BJ (cell line): Measurements from ENCODE around the gene ATP7A. TPM values are rescaled to one million over a fixed set of nuclear protein-coding genes. Genes with fewer than 3 reads are reported as not detected.

Source experiments
- CTCF ChIA-PET: fragments of 350-600 bp; formaldehyde crosslinking; extraction: SDS; loops from one replicate; lab custom pipeline; 2021; ENCODE audit warnings: antibody characterized with exemption, inconsistent platforms; lab: Yijun Ruan, JAX
- POLR2A ChIA-PET: fragments of 300-600 bp; sonication (Branson Sonifier 250); formaldehyde crosslinking; extraction: SDS; loops from one replicate; lab custom pipeline; 2021; ENCODE audit warnings: antibody characterized with exemption; lab: Charles Lee
- DNase-seq: peaks from one replicate; pipeline ENCODE4 v3.0.0-alpha.2; 2011; ENCODE audit warnings: low read depth
- H3K27me3 ChIP-seq: 2 replicates; pipeline ENCODE4 v1.6.0; 2011; ENCODE audit warnings: low read length; ENCODE audit not compliant: control insufficient read depth, insufficient read depth
- H3K36me3 ChIP-seq: 2 replicates; pipeline ENCODE4 v1.5.1; 2011; ENCODE audit warnings: low read length; ENCODE audit not compliant: control insufficient read depth, insufficient read depth
- H3K4me3 ChIP-seq: 2 replicates; pipeline ENCODE4 v1.5.1; 2011; ENCODE audit warnings: low read depth, mild to moderate bottlenecking, control low read depth, low read length
- polyA plus RNA-seq: library from polyadenylated mRNA; depleted of rRNA; stranded (reverse); fragments of >200 nt; gene quantifications from 2 replicates; pipeline ENCODE4 v1.2.3, GENCODE V29; 2011
- TF ChIP-seq, protein P1 (sequence below): IDR thresholded peaks from 2 replicates; pipeline ENCODE4 v1.5.1; 2011; ENCODE audit warnings: low read depth, mild to moderate bottlenecking, control low read depth, inconsistent platforms, low read length, moderate library complexity; ENCODE audit not compliant: insufficient read depth

ATP7A gene
- polyA plus RNA-seq, 1 experiment = 2.4 TPM

DNA sequence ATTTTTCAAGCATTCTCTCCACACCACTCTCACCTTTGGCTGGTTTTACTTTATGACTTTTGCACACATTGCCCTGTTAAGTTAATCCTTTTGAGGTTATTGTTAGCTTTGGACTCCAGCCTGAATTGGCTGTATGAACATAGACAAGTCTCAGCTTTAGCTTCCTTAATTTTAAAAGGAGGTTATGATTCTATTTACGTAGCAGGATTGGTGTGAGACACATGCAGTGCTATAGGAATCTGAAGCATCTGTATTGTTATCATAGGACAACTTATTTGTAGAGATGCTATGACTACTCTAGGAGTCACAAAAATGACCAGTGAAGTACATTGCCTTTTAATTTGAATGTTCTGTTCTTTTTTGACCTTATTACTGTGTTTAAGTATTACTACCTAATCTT is 43.2 kb downstream of the ATP7A start:
- DNase-seq = no peak
- no peaks in the 10 kb centered on the region for H3K36me3 ChIP-seq
- TF ChIP-seq, protein P1, sequence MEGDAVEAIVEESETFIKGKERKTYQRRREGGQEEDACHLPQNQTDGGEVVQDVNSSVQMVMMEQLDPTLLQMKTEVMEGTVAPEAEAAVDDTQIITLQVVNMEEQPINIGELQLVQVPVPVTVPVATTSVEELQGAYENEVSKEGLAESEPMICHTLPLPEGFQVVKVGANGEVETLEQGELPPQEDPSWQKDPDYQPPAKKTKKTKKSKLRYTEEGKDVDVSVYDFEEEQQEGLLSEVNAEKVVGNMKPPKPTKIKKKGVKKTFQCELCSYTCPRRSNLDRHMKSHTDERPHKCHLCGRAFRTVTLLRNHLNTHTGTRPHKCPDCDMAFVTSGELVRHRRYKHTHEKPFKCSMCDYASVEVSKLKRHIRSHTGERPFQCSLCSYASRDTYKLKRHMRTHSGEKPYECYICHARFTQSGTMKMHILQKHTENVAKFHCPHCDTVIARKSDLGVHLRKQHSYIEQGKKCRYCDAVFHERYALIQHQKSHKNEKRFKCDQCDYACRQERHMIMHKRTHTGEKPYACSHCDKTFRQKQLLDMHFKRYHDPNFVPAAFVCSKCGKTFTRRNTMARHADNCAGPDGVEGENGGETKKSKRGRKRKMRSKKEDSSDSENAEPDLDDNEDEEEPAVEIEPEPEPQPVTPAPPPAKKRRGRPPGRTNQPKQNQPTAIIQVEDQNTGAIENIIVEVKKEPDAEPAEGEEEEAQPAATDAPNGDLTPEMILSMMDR = no peak
- ChIA-PET CTCF (no interaction called here), POLR2A (no interaction called here)
- no peak overlapping the region for H3K4me3 ChIP-seq
- H3K27me3 ChIP-seq = no peaks in the 10 kb centered on the region

DNA sequence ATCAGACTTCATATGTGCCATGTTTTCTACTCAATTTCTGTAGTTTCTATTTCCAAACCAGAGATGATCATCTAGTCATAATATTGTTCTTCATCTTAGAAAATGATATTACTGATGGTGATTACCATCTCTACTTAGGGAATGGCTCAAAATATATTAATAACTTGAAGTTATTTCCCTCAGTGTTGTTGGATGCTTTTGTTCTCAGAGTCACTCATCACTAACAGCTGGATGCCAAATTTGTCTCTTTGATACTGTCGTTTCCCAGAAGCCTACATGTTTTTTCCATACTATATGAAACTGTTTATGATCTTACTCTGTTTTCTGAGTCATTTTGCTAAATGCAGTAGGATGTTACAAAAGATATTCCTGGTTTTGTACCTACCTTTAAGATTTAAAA is 50.1 kb downstream of the ATP7A start:
- DNase-seq = no peak
- ChIA-PET POLR2A (no interaction called here), CTCF (no interaction called here)
- Histone ChIP-seq H3K36me3 (no peaks in the 10 kb centered on the region), H3K4me3 (no peak overlapping the region), H3K27me3 (no peaks in the 10 kb centered on the region)
- TF ChIP-seq, protein P1 = no peak

DNA sequence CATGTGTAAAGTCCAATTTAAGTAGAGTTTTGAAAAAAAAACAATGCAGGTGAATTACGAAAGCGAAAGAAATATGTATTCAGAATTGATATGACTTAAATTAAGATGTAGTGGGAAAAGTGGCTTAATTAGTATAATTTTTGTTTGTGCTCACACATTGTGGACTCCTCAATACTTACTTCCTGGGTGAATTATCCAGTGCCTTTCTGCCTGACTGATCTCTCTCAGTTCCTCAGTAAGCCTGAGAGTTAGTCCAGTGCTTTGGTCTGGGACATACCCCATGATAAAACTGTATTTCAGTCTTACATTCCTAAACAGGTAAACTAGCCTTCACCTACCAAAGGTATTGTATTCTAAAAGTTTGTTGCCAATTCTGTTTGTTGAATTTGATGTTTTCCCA is 50.6 kb downstream of the ATP7A start:
- no peak for DNase-seq
- CTCF ChIA-PET = no interaction called here
- no peaks in the 10 kb centered on the region for H3K36me3 ChIP-seq
- no peaks in the 10 kb centered on the region for H3K27me3 ChIP-seq
- TF ChIP-seq, protein P1 = no peak
- no peak overlapping the region for H3K4me3 ChIP-seq
- POLR2A ChIA-PET = no interaction called here

DNA sequence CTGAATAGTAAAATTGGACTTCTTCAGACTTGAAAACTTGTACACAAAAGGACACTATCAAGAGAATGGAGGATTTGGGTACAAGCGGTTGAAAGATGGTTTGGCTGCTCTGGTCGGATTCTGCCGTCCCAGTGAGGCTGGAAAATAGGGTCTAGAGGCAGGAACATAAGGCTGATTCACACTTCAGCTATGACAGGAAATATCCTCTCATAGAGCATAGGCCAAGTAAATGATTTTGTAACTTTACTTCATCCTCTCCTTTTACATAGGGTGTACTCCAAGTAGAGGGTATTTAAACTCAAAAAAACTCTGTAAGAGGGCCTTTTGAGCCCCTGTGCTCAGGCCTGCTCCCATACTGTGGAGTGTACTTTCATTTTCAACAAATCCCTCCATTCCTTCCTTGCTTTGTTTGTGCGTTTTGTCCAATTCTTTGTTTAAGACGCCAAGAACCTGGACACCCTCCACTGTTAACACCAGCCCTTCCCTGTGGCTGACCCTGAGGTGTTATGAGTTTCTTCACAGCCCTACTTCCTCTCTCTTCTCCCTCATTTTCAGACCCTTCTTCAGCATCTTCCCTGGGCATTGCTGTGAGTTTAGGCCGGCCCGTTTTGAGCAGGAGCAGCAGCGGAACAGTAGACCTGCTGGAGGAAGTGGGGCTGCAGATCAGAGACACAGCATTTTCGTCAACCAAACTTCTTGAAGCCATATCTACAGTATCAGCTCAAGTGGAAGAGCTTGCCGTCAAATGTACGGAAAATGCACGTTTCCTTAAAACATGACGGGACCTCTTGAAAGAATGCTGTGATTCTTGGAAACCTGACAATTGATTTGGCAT is 51.8 kb downstream of the ATP7A start:
- no peaks in the 10 kb centered on the region for H3K27me3 ChIP-seq
- no peaks in the 10 kb centered on the region for H3K36me3 ChIP-seq
- ChIA-PET POLR2A (no interaction called here), CTCF (interaction anchor here (0.6 kb wide), 1 partner anchor 58 kb away, joined by 3 read pairs; no protein-coding TSS in a partner anchor)
- no peak for DNase-seq
- no peak overlapping the region for H3K4me3 ChIP-seq
- TF ChIP-seq, protein P1 = no peak

DNA sequence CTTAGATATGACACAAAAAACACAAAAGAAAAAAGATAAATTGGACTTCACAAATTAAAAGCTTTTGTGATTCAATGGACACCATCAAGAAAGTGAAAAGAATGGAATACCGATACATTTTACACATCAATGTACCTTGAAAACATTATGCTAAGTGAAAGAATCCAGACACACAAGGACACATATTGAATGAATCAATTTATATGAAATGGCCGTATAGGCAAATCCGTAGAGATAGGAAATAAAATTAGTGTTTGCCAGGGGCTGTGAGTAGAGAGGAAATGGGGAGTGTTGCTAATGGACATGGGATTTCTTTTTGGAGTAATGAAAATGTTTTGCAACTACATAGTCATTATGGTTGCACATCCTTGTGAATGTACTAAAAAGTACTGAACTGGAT is 55.9 kb downstream of the ATP7A start:
- Histone ChIP-seq H3K4me3 (no peak overlapping the region), H3K36me3 (no peaks in the 10 kb centered on the region), H3K27me3 (no peaks in the 10 kb centered on the region)
- TF ChIP-seq, protein P1 = no peak
- CTCF ChIA-PET = no interaction called here
- POLR2A ChIA-PET = no interaction called here
- DNase-seq = no peak
